Naive thymus-derived CD4-positive, alpha-beta T cell (primary cell): Measurements from ENCODE around the gene DIRAS1. TPM values are rescaled to one million over a fixed set of nuclear protein-coding genes. Genes with fewer than 3 reads are reported as not detected.

Source experiments
- ATAC-seq: fragments of 150-1000 bp; cut with Tn5 transposase; 2 replicates; pipeline ENCODE4 v1.10.0; 2021; ENCODE audit warnings: mild to moderate bottlenecking, moderate library complexity
- CTCF ChIA-PET: fragments of 350-600 bp; sonication (Branson Sonifier 250); formaldehyde crosslinking; loops from one replicate; lab custom pipeline; 2021; ENCODE audit warnings: antibody characterized with exemption; lab: Charles Lee
- POLR2A ChIA-PET: fragments of 350-600 bp; sonication (Branson Sonifier 250); formaldehyde crosslinking; loops from one replicate; lab custom pipeline; 2021; ENCODE audit warnings: antibody characterized with exemption, inconsistent platforms; lab: Charles Lee
- DNase-seq, 9 donors: peaks; one replicate each; pipeline versions ENCODE4 v3.0.0 to v3.0.0-alpha.2; 2020 to 2022; ENCODE audit warnings: mixed read lengths in 1 of 9
- H3K27ac ChIP-seq: one replicate; pipeline ENCODE4 v1.7.0; 2013; ENCODE audit warnings: mild to moderate bottlenecking, low read depth, low read length, moderate library complexity
- H3K27me3 ChIP-seq, 2 donors: one replicate each; pipeline ENCODE4 v1.7.0; 2013; ENCODE audit warnings: low read length in 2 of 2, mild to moderate bottlenecking in 2 of 2, moderate library complexity in 2 of 2; ENCODE audit not compliant: control insufficient read depth in 2 of 2, insufficient read depth in 2 of 2
- H3K36me3 ChIP-seq, 3 experiments: 1 replicate in 2 of 3; 2 replicates in 1 of 3; pipeline ENCODE4 v1.7.0; 2013; ENCODE audit warnings: low read length in 3 of 3, mild to moderate bottlenecking in 3 of 3, moderate library complexity in 1 of 3; ENCODE audit not compliant: insufficient read depth in 3 of 3, control insufficient read depth in 2 of 3
- H3K4me1 ChIP-seq, 2 donors: one replicate each; pipeline ENCODE4 v1.7.0; 2013; ENCODE audit warnings: low read length in 2 of 2, mild to moderate bottlenecking in 2 of 2, moderate library complexity in 1 of 2; ENCODE audit not compliant: control insufficient read depth in 2 of 2, insufficient read depth in 2 of 2
- H3K4me3 ChIP-seq: 2 replicates; pipeline ENCODE4 v1.7.0; 2013; ENCODE audit warnings: mild to moderate bottlenecking, low read length
- H3K9me3 ChIP-seq, 3 experiments: 1 replicate in 2 of 3; 2 replicates in 1 of 3; pipeline ENCODE4 v1.7.0; 2013; ENCODE audit warnings: low read length in 3 of 3; ENCODE audit not compliant: control insufficient read depth in 2 of 3
- H3K27ac Mint-ChIP-seq, 9 donors: one replicate each; pipeline ENCODE4 v1.8.0; 2020 to 2022; ENCODE audit warnings: mixed read lengths in 9 of 9, mild to moderate bottlenecking in 8 of 9, moderate library complexity in 5 of 9, inconsistent platforms in 2 of 9
- H3K27me3 Mint-ChIP-seq, 5 donors: one replicate each; pipeline ENCODE4 v1.8.0; 2021 to 2022; ENCODE audit warnings: mixed read lengths in 5 of 5, mild to moderate bottlenecking in 1 of 5
- H3K36me3 Mint-ChIP-seq, 5 donors: one replicate each; pipeline ENCODE4 v1.8.0; 2020 to 2022; ENCODE audit warnings: mixed read lengths in 5 of 5, mild to moderate bottlenecking in 3 of 5, inconsistent platforms in 1 of 5
- H3K4me1 Mint-ChIP-seq, 7 donors: one replicate each; pipeline ENCODE4 v1.8.0; 2020 to 2022; ENCODE audit warnings: mixed read lengths in 7 of 7, mild to moderate bottlenecking in 3 of 7, inconsistent platforms in 1 of 7
- H3K4me3 Mint-ChIP-seq, 10 donors: one replicate each; pipeline ENCODE4 v1.8.0; 2020 to 2022; ENCODE audit warnings: mild to moderate bottlenecking in 10 of 10, mixed read lengths in 10 of 10, moderate library complexity in 6 of 10, inconsistent platforms in 2 of 10
- H3K9me3 Mint-ChIP-seq, 11 donors: one replicate each; pipeline ENCODE4 v1.8.0; 2020 to 2022; ENCODE audit warnings: mixed read lengths in 11 of 11, mild to moderate bottlenecking in 4 of 11, inconsistent platforms in 1 of 11, moderate library complexity in 1 of 11
- intact Hi-C, 2 donors: fragments of 100-400 bp; cut with micrococcal nuclease; formaldehyde crosslinking; loops; one replicate each; pipeline ENCODE4 v1.15.1; 2023
- polyA plus RNA-seq, 2 donors: library from polyadenylated mRNA; unstranded; fragments of 300-500 nt; fragmentation: Illumina TruSeq; gene quantifications; one replicate each; pipeline ENCODE4 v1.2.3, GENCODE V29; 2021
- total RNA-seq, 6 experiments: library from RNA in 5 of 6; stranded (reverse) in 5 of 6; gene quantifications; 1 replicate in 5 of 6; 2 replicates in 1 of 6; pipeline ENCODE4 v1.2.3 and lab custom pipeline; 2021 to 2026

DIRAS1 gene
- total and polyA plus RNA-seq, 7 experiments from 2014 or later, result 0.07 to 0.53 (median 0.33) TPM; not detected in 3

DNA sequence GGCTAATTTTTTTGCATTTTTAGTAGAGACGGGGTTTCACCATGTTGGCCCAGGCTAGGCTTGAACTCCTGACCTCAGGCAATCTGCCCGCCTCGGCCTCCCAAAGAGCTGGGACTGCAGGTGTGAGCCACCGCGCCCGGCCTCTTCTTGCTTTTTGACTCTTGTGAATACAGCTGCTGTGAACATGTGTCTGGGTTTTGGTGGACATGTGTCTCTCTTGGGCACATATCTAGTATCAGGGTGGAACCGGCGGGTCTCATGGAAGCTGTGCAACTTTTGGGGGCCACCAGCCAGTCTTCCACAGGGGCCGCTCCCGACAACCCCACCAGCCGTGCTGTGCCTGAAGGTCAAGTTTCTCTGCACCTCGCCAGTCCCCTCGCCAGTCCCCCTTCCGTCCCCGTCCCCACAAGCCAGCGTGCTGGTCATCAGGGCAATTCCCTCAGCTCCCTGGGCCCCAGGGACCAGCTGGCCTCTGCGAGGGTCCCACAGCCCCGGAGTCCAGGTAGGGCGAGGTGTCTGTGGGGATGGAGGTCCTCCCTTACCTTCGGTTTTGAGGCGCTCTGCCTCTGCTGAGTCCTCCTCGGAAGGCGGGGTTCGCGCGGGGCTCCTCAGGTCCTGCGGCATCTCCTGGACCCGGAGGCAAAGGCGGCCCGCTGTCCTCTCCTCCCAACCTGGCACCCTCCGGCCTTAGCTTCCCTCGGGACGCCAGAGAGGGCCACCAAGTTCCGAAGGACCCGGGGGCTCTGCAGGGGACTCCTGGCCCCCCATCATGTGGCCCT is 45.6 kb upstream of the DIRAS1 start:
- Mint-ChIP-seq H3K4me1 (no peaks in the 10 kb centered on the region), H3K27ac (no peak overlapping the region), H3K27me3 (no peaks in the 10 kb centered on the region), H3K36me3 (peaks cover 0 to 4% (median 3%) of the 10 kb centered on the region in 5 donors), H3K9me3 (no peaks in the 10 kb centered on the region), H3K4me3 (no peak overlapping the region)
- Histone ChIP-seq H3K4me3 (no peak overlapping the region), H3K36me3 (peaks cover 0 to 76% (median 0%) of the 10 kb centered on the region in 3 experiments), H3K27me3 (no peaks in the 10 kb centered on the region), H3K27ac (no peak overlapping the region), H3K4me1 (no peaks in the 10 kb centered on the region), H3K9me3 (no peaks in the 10 kb centered on the region)
- DNase-seq (no peak), ATAC-seq (no peak)
- POLR2A ChIA-PET, result no interaction called here
- CTCF ChIA-PET, result no interaction called here
- intact Hi-C loops, result no loop called here

DNA sequence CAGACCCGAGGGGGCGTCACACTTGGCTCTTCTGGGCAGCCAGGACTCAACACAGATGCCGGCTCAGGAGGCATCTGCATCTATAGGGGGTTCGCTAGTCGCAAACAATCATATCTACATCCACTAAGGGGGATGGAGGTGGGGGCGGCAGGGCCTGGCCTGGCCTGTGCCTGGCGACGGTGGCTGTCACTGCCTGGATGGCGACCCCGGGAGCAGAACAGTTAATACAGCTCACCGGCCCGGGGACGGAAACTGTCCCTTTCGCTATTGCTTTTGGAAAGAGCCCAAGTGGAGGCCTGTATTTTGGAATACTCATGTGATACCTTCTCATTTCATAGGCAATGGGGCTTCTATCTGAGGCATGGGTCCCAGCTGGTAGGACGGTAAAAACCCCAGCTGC is 44.2 kb upstream of the DIRAS1 start:
- CTCF ChIA-PET, result no interaction called here
- no peaks in the 10 kb centered on the region for H3K27me3 ChIP-seq

DNA sequence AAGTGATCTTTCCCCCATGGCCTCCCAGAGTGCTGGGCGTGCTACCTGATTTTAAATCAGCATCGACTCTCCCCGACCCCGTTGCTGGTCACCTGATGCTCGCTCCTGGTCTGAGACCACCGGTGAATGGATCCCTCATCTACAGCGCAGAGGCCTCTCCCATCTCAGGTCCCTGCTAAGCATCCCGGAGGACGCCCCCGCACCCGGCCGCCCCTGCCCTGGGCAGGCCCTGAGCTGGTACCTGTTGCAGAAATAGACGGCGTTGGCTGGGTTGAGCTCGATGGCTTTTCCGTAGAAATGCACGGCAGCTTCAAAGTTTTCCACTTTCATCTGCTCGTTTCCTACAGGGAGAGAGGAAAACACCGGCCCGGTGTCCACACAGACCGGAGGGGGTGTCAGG is 43.8 kb upstream of the DIRAS1 start:
- H3K27ac ChIP-seq, result no peak overlapping the region
- ChIA-PET POLR2A (no interaction called here), CTCF (no interaction called here)
- Mint-ChIP-seq H3K9me3 (no peaks in the 10 kb centered on the region), H3K36me3 (peaks cover 0 to 4% (median 3%) of the 10 kb centered on the region in 5 donors), H3K4me1 (no peaks in the 10 kb centered on the region), H3K4me3 (no peak overlapping the region), H3K27me3 (no peaks in the 10 kb centered on the region), H3K27ac (peak overlapping the region in 1 of 9 donors; percentile 31)
- no peaks in the 10 kb centered on the region for H3K27me3 ChIP-seq
- no peak overlapping the region for H3K4me3 ChIP-seq
- H3K9me3 ChIP-seq, result no peaks in the 10 kb centered on the region
- peaks cover 0 to 89% (median 0%) of the 10 kb centered on the region in 3 experiments for H3K36me3 ChIP-seq
- no peaks in the 10 kb centered on the region for H3K4me1 ChIP-seq
- intact Hi-C loops, result no loop called here
- DNase-seq (no peak), ATAC-seq (no peak)

More for the DNA sequence above, 44.2 kb upstream of the DIRAS1 start:
- Mint-ChIP-seq H3K27ac (no peak overlapping the region), H3K27me3 (no peaks in the 10 kb centered on the region), H3K36me3 (peaks cover 0 to 4% (median 3%) of the 10 kb centered on the region in 5 donors), H3K9me3 (no peaks in the 10 kb centered on the region), H3K4me1 (no peaks in the 10 kb centered on the region), H3K4me3 (no peak overlapping the region)
- intact Hi-C loops, result no loop called here
- DNase-seq (no peak), ATAC-seq (no peak)
- H3K4me3 ChIP-seq, result no peak overlapping the region
- H3K36me3 ChIP-seq, result peaks cover 0 to 88% (median 0%) of the 10 kb centered on the region in 3 experiments
- POLR2A ChIA-PET, result no interaction called here
- no peaks in the 10 kb centered on the region for H3K4me1 ChIP-seq
- no peaks in the 10 kb centered on the region for H3K9me3 ChIP-seq
- no peak overlapping the region for H3K27ac ChIP-seq

DNA sequence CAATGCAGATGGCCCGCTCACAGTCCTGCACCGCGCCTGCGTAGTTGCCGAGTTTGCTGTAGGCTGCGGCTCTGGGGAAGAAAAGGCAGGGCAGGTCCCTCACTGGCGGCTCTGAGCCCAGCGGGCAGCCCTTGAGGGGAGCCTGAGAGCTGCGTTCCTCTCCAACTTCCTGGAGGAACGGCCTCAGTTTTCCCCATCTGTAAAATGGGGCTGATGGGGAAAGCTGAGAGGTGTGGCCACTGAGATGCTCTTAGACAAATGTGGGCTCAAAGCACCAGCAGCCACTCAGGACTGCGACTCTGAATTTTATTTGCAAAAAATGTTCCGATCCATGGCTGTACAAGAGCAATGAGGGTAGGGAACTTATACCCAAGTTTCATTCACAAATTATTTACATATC is 42.5 kb upstream of the DIRAS1 start:
- Mint-ChIP-seq H3K27me3 (no peaks in the 10 kb centered on the region), H3K4me1 (peaks cover 0 to 2% (median 0%) of the 10 kb centered on the region in 7 donors), H3K36me3 (peaks cover 0 to 12% (median 6%) of the 10 kb centered on the region in 5 donors), H3K9me3 (no peaks in the 10 kb centered on the region), H3K27ac (no peak overlapping the region), H3K4me3 (no peak overlapping the region)
- intact Hi-C loops, result no loop called here
- ChIA-PET CTCF (no interaction called here), POLR2A (no interaction called here)
- no peak for ATAC-seq
- no peaks in the 10 kb centered on the region for H3K27me3 ChIP-seq
- no peak for DNase-seq
- H3K36me3 ChIP-seq, result peaks cover 0 to 91% (median 0%) of the 10 kb centered on the region in 3 experiments
- no peak overlapping the region for H3K4me3 ChIP-seq
- H3K4me1 ChIP-seq, result no peaks in the 10 kb centered on the region
- no peak overlapping the region for H3K27ac ChIP-seq
- no peaks in the 10 kb centered on the region for H3K9me3 ChIP-seq

DNA sequence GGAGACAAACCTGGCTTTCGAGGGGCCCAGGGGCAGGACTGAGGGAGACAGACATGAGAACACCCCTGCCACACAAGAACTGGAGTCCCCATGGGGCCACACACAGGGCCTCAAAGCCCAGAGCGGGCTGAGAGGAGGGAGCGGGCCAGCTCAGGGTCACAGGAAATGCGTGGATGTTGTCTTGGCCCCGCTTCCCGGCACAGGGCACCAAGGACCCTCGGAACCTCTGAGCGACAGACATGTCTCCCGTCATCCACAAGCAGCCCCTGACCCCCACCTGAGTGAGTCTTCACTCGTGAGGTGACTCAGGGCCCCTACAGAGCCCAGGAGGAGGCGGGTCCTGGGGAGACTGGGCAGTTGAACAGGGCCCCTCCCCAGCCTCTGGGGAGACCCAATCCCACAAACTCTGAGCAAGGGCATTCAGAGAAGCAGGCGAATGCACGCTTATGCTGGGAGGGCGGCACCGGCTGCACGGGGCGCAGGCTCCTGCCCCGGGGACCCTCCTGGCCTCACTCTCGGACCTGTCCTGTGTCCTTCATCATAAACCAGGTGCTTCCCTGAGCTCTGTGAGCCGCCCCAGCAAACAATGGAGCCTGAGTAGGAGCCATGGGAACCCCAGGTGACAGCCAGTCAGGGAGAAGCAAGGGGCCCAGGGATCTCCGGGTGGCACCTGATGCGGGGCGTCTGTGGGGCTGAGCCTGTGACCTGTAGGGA is 41.8 kb upstream of the DIRAS1 start:
- H3K27ac ChIP-seq, result no peak overlapping the region
- no peak for DNase-seq
- no peak overlapping the region for H3K27ac Mint-ChIP-seq
- ChIA-PET POLR2A (interaction anchor here (0.7 kb wide), 1 partner anchor 113 kb away, joined by 3 read pairs; no protein-coding TSS in a partner anchor), CTCF (no interaction called here)
- H3K4me1 Mint-ChIP-seq, result peaks cover 0 to 2% (median 0%) of the 10 kb centered on the region in 7 donors
- no peaks in the 10 kb centered on the region for H3K9me3 ChIP-seq
- peaks cover 0 to 15% (median 9%) of the 10 kb centered on the region in 5 donors for H3K36me3 Mint-ChIP-seq
- H3K4me3 Mint-ChIP-seq, result no peak overlapping the region
- H3K9me3 Mint-ChIP-seq, result no peaks in the 10 kb centered on the region
- no peak for ATAC-seq
- peaks cover 0 to 87% (median 0%) of the 10 kb centered on the region in 3 experiments for H3K36me3 ChIP-seq
- H3K27me3 Mint-ChIP-seq, result no peaks in the 10 kb centered on the region
- no peak overlapping the region for H3K4me3 ChIP-seq
- intact Hi-C loops, result no loop called here
- H3K27me3 ChIP-seq, result no peaks in the 10 kb centered on the region
- H3K4me1 ChIP-seq, result no peaks in the 10 kb centered on the region

DNA sequence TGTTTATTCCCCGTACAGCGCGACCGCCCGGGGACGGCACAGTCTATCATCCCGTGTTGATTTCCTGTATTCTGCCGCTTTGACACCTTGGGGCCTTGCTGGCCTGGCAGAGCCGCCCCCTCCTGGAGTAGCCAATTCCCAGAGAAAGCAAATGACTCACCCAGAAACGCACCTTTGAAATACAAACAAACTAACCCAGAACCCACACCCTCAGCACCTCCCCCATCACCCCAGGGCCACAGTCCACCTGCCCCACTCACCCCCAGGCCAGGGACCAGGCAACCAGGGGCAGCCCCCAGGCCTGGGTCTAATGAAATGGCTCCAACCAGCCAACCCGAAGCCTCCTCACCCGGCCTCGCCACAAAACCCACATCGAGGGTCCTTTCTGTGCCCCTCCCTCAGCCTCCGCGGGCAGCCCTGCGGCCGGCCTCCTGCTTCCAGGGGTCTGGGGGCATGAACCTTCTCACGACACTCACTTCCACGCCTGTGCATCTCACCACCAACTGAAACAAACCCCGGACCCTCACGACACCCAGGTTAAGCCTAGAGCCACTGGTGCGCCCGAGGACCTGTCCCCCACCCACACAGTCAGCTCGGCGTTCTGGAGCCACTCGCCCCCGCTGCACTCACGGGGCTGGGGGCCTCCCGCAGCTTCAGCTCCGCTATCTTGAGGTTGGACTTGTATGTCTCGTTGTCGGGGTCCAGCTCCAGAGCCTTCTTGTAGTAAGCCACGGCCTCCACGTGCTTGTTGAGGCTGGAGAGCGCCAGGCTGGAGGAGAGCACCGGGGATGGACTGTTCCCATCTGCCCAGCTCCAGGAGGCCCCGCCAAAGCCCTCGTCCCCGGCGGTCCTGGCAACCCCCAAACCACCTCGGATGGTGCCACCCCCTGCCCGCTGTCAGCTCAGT is 41.0 kb upstream of the DIRAS1 start:
- CTCF ChIA-PET, result no interaction called here
- no peak overlapping the region for H3K27ac Mint-ChIP-seq

More for the DNA sequence above, 41.0 kb upstream of the DIRAS1 start:
- Histone ChIP-seq H3K9me3 (no peaks in the 10 kb centered on the region), H3K27me3 (no peaks in the 10 kb centered on the region), H3K4me3 (no peak overlapping the region), H3K36me3 (peaks cover 0 to 87% (median 0%) of the 10 kb centered on the region in 3 experiments), H3K4me1 (no peaks in the 10 kb centered on the region), H3K27ac (no peak overlapping the region)
- H3K36me3 Mint-ChIP-seq, result peaks cover 0 to 20% (median 9%) of the 10 kb centered on the region in 5 donors
- ATAC-seq, result no peak
- POLR2A ChIA-PET, result interaction anchor here (0.7 kb wide), 1 partner anchor 114 kb away, joined by 3 read pairs; no protein-coding TSS in a partner anchor
- intact Hi-C loops, result no loop called here
- no peaks in the 10 kb centered on the region for H3K9me3 Mint-ChIP-seq
- H3K4me3 Mint-ChIP-seq, result no peak overlapping the region
- H3K4me1 Mint-ChIP-seq, result peaks cover 0 to 2% (median 0%) of the 10 kb centered on the region in 7 donors
- no peak for DNase-seq
- H3K27me3 Mint-ChIP-seq, result no peaks in the 10 kb centered on the region
